Neural progenitor cell (in vitro differentiated cells): ENCODE results near the gene CCDC141.

ENCODE experiments used
- CTCF ChIP-seq: fragments of 200-600 bp; sonication (generic); IDR thresholded peaks from 2 replicates; pipeline ENCODE4 v1.5.1; 2017; ENCODE audit warnings: antibody characterized with exemption, mild to moderate bottlenecking
- EZH2 ChIP-seq: fragments of 200-600 bp; sonication (generic); IDR thresholded peaks from 2 replicates; pipeline ENCODE4 v1.6.1; 2017; ENCODE audit warnings: antibody characterized with exemption, mild to moderate bottlenecking, moderate library complexity
- EZH2phosphoT487 ChIP-seq: fragments of 200-600 bp; sonication (generic); IDR thresholded peaks from 2 replicates; pipeline ENCODE4 v1.6.1; 2017; ENCODE audit warnings: antibody characterized with exemption

- TF ChIP-seq EZH2 (no peak), CTCF (no peak), EZH2phosphoT487 (no peak)
These were observed 71.3 kb downstream of the CCDC141 start for GRCh38 chr2:178978667-178979066.
